GM18861 (cell line): Measurements from ENCODE around the gene HUS1B.
"Not testable (repeated sequence)": the region's sequence is repeated elsewhere in the genome, so short reads cannot be mapped to it uniquely, and the experiment has no call there.

Experiments used
- ATAC-seq: cut with Tn5 transposase; IDR thresholded peaks from one replicate; pipeline ENCODE4 v1.9.1; 2021; ENCODE audit not compliant: unreplicated experiment

Gene HUS1B

DNA sequence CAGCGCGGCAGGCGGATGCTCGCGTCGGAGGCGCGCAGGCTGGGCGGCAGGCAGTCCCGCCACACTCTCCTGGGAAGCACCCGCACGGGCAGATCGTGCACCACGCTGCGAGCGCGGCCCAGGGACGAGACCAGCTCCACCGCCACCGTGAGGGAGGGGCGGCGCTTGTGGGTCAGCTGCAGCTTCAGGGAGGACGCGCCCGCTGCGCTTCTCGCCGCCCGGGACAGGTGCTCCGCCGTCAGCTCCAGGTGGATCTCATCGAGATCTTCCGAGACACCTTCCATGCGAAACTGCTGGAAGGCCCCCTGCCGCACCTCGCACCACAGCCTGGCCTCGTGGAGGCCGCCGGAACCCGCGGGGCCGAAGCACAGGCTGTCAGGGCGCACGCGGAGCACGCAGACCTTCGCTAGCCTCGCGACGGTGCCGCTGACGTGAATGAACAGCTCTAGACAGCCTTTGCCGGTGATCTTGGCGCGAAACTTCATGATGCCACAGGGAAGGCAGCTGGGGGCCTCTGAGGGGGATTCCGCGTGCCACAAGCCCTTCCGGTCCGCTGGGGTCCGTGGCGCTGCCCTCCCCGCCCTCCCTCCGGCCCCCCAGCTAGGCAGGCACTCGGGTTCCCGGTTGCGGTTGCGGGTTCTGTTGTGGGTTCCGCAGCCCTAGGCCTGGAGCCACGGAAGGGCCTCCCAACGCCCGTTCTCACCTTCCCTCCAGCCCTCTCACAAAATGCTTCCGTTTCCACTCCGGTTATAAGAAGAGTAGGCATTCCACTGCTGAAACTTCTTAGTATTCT lies at the start of gene HUS1B:
Gene HUS1B (minus strand): TSS at position 641 of the 793 bp plus-strand sequence. CDS start 156 bp downstream, at position 485.
- no peak for ATAC-seq

DNA sequence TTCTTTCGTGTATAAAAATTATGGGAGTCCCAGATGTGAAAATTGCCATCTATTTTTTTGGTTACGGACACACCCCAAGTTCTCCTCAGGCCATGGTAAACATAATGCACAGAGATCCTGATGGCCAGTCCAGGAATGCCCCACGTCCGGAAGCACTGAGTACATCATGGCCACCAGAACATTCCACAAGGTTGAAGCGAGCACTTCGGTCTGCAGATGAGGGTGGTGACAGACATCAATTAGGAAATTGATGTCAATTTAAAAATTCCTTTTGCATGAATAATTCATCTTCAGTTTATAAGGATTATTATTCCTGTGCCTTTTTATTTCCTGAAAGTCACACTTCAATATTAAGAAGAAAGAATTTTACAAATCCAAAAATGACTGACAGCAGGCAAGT lies 49.2 kb upstream of the HUS1B start:
- no peak for ATAC-seq

DNA sequence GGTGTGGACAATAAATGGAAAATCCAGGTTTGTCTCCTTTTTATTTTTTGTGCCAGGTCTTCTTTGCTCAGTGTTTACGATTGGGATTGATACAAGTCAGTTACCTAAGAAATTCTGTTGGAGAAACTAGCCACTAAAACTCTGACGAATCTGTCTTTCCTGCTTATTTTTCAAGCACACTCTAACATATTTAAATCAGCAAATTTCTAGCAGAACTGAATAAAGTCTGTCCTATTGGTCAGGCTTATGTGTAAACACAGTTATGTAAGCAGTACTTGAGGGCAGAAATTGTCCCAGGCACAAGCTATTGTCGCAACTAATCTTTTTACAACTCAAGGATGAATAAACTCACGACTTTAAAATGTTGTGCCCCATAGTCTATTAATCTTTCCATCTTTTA lies 48.1 kb upstream of the HUS1B start:
- no peak for ATAC-seq

DNA sequence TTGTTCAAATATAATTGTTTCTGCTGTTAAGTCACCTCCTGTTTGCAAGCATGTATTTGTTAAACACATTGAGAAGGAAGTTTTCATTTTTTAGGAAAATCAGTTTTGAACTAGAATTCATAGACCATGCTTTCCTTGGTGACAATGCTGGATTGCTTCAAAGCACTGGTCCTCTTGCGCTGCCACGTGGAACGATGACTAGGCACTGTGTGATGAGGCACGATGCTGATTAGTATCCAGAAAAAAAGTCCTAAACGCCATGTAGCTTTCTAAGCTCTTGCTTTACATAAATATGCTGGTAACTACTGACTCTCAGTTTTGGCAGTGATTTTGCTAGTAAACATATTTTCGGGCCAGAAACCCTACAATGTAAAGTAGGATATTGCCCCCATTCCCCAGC lies 47.1 kb upstream of the HUS1B start:
- no peak for ATAC-seq

DNA sequence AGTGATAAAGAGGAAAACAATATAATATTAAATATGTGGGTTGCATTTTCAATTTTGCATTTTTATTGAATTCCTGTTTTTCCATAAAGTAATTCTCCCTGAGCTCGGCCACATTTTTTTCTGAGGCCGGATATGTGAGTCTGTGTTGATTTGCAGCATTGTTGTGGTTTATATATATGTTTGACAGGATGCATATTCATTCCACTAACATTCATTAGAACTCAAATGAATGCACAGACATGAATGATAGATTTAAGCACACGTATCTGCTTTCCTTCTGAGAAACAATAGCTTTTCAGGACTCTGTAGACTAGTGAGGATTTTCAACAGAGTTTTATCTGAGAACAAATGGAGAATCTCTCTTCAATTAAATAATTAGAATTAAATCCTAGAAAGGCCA lies 46.7 kb upstream of the HUS1B start:
- ATAC-seq: no peak

DNA sequence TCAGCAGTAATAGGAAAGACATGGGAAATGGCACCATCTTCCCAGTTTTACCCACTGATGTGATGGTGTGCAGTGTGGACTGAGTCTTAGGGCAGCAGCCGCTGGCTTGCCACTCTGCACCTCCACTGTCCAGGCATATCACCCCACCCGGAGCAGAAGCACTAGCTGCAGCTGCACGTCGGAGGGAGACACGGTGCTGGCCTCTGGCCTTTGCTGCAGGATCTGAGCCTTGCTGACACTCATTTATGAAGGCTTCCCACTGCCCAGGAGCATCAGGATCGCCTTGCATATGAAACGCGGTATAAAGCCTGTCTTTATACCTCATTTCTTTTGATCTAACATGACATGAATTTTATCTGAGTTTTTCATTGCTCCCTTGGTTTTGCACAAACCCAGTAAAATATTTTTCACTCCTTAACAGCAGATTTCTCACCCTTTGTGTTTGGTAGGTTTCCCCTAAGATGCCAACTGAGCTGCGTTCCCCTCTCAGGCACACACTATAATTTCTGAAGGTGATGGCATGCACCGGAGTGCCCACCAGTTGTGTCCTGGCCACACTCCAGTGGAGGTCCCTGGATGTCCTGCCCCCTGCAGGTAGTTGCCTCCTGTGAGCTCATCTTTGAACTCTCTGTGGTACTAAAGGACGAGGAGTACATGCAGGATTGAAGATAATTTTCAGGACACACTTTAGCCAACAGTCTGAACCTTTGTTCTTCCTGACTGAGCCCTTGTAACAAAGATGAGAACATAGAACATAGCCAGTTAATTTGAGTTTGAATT lies 45.0 kb upstream of the HUS1B start:
- no peak for ATAC-seq

DNA sequence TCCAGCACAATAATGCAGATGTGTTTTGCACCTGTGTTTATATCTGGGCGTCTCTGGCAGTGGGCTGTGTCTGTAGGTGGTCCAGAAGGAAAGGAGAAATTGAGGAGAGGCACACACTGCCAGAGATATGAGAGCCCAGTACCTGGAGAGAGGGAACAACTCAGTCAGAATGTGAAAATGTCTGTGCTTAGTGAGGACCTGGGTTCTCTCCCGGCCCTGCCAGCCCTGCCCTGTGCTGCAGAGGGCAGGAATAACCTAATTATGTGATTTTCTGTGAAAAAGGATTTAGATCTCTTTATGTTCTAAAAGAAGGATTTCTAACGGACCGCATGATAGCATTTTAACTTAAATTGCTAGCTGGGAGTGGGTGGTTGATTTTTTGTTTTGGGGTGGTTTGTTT lies 44.3 kb upstream of the HUS1B start:
- ATAC-seq: no peak

DNA sequence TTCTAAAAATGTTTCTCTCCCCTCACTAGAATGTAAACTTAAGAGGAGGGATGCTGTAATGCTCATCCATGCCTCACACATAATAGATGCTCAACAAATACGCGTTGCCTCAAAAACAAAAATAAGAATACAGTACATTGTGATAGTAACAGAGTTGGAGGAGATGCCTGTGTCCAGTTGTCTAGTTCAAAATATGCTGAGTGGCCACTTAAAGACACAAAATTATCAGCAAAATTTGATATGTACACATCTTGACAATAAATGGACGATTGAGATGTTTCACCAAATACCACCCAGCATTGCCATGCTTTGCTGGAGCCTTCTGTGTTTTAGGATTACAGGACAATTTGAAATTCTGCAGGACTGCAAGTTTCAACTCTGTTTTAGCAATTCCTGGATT lies 43.6 kb upstream of the HUS1B start:
- no peak for ATAC-seq

DNA sequence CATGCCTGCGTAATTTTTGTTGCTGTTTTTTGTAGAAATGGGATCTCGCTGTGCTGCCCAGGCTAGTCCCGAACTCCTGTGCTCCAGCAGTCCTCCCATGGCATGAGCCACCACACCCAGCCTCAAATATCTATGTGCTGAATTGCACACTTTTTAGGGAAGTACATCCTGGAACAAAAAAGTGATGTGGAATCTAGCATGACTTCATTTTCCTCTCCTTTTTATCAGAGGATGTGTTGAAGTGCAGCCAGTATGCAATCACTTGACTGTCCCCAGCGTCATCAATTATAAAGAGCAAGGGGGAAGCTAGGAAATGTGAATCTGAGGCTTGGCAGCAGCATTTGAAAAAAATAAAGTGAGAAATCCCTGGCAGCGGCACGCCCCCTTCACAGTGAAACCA lies 42.4 kb upstream of the HUS1B start:
- ATAC-seq: no peak

DNA sequence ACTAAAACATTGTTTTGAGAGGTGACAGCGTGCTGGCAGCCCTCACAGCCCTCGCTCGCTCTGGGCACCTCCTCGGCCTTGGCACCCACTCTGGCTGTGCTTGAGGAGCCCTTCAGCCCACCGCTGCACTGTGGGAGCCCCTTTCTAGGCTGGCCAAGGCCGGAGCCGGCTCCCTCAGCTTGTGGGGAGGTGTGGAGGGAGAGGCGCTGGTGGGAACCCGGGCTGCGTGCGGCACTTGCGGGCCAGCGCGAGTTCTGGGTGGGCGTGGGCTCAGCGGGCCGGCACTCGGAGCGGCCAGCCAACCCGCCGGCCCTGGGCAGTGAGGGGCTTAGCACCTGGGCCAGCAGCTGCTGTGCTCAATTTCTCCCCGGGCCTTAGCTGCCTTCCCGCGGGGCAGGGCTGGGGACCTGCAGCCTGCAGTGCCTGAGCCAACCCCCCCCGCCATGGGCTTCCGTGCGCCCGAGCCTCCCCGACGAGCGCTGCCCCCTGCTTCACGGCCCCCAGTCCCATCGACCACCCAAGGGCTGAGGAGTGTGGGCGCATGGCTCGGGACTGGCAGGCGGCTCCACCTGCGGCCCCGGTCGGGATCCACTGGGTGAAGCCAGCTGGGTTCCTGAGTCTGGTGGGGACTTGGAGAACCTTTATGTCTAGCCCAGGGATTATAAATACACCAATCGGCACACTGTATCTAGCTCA lies 37.7 kb upstream of the HUS1B start:
- not testable (repeated sequence) for ATAC-seq

DNA sequence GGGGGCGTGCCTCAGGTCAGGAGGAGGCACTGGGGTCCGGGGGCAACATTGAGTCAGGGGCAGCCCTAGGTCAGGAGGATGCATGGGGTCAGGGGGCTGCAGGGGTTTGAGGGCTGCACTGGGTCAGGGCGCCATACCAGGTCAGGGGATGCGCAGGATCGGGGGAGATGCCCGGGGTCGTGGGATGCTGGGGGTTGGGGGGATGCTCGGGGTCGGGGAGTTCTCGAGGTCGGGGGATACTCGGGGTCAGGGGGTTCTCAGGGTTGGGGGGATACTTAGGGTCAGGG lies 36.8 kb upstream of the HUS1B start:
- no peak for ATAC-seq

DNA sequence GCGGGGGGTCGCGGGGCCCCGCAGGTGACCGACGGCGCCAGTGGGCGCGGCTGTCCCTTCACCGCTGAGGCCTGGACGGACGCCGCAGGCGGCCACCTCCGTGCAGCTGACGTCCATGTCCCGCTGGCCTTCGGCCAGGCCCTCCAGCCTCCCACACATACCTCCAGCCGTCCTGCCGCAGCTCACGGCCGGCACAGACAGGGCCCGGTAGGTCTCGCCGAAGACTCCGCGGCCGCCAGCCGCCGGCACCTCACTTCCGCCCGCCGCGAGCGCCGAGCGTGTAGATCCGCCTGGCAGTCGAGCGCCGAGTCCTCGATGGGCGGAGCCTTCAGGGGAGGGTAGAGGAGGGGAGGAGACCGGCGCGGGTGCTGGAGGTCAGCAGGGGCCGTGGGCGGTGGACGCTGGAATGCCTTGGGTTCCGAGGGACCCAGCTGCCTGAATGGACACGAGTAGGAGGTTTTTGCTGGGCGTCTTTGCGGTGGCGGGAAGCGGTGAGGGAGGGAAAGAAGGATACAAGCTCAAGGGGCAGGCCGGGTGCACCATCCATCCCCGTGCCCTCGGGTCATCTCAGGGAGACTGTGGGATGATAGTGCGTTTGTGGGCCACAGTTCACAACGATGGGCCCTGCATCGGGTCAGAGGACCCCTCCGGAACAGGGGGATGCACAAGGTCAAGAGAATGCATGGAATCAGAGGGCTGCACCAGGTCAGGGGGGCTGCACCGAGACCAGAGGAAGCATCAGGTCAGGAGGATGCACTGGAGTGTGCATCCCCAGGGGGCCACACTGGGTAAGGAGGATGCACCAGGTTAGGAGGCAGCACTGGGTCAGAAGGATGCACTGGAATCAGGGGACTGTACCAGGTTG lies 36.2 kb upstream of the HUS1B start, which contains the start of gene EXOC2:
Gene EXOC2 (minus strand): TSS at position 282 of the 865 bp plus-strand sequence. CDS start 55,321 bp downstream, outside the sequence.
- peak; percentile 88 for ATAC-seq

DNA sequence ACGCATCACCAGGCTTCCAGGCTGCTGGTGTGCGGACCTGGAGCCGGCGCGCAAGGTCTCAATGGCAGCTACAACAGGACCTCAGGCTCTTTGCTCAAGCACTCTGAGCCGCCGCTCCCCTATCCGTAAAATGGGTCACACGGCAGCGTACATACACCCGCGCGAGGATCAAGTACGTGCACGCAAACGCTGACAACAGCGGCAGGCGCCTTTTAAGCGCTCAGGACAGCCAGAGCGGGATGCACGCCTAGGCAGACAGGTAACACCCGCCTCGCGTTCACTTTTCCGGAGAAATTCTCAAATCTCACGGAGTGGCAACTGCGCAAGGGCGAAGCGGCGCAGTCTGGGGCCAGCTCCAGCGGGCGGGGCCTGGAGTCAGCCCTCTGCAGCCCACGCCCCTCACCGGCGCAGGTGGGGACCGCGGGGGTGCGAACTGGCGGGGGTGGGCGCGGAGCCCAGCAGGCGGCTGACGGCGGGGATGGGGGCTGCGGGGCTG lies 35.5 kb upstream of the HUS1B start:
- peak; percentile 62 for ATAC-seq

DNA sequence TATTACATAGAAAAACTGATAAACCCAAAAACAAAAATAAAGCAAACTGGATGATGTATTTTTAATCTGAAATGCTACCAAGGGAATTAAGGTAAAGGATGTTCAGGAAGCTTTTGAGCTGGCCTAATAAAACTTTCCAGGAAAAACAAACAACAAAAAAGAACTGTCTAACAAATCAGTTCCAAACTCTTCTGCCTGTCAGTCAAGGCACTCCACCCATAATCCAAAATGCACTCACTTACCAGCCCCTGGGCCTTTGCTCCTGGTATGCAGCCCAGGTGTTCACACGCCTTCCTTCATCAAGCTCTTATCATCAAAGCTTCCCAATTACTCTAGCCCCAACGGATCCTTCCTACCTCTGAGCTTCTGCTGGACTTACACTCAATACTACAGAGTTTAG lies 32.3 kb upstream of the HUS1B start:
- ATAC-seq: no peak

DNA sequence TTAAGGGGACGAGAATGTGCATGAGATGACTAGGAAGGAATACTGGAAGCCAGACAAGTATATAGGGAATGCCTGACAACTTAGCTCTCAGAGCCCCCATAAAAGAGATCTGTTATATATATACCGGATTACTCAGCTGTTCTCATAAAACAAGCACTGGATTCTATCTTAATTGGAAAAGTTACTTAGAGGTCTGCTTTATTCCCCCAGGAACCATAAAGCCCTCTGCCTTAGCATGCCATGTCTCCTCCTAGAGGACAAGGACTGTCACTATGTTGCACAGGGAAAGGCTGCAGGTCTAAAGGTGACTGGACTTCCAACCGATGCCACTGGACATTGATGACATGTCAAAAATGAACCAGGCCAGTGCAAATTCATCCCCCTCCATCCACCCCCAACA lies 29.6 kb upstream of the HUS1B start:
- no peak for ATAC-seq

DNA sequence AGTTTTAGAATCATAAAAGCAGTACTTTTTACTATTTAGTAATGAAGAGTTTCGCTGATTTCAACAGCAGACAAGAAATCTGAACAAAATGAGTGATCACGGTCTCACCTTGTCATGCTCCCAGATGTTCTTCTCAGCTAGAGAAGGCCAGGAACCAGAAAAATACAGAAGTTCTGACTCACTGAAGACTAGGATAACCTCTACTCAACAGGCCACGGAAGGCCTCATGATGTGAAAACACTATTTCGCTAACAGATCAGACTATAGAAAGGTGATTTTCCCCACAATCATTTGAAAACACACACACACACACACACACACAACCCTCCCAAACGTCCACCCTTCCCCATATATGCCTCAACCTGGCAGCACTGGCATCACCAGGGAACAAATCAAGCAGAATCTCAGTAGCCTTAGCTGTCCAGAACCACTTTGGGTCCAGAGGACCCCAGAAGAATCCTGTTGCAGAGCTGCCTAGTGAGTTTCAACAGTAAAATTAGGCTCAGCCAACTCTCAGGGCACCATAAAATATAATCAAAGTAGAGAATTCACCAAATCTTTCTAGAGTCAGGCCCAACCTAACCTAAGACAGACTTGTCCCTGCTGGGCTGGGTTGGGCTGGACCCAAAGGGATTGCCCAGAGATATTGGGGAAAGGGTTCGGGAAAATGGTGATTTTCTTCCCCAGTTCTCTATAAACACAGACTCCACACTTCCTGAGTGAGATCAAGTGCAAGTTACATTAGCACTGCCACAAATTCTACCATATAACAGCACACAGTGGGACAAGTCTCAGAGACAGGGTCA lies 28.1 kb upstream of the HUS1B start:
- ATAC-seq: peak; percentile 67

DNA sequence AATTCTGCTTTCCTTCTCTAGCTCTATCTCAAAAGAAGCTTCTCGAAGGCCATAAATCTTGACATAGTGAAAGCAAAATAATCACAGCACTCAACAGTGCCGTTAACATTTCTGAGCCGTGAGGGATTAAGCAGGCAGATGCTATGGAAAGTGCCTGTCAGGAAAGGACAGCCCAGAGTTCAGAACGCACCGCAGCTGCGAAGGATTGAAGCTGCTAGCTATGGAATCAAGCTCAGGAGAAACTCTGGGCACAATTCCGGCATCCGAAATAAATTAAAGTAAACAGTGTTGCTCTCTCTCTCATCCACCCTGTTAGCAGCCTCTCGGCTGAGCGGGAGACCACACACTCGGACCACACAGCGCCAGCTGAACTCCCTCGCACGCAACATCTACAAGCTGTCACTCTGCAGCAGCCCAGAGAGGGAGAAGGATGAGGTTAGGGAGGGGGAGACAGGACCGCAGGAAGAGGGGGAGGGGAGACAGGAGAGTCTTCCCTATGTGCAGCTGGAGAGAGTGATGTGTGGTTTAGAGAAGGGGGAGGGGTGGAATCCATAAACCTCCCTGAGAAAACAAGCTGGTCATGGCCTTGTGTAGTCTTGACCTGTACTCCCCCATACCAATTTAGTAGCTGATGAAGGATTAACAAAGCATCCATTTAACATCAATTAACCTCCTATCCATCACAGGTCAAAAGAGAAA lies 27.0 kb upstream of the HUS1B start:
- ATAC-seq: peak; percentile 40

DNA sequence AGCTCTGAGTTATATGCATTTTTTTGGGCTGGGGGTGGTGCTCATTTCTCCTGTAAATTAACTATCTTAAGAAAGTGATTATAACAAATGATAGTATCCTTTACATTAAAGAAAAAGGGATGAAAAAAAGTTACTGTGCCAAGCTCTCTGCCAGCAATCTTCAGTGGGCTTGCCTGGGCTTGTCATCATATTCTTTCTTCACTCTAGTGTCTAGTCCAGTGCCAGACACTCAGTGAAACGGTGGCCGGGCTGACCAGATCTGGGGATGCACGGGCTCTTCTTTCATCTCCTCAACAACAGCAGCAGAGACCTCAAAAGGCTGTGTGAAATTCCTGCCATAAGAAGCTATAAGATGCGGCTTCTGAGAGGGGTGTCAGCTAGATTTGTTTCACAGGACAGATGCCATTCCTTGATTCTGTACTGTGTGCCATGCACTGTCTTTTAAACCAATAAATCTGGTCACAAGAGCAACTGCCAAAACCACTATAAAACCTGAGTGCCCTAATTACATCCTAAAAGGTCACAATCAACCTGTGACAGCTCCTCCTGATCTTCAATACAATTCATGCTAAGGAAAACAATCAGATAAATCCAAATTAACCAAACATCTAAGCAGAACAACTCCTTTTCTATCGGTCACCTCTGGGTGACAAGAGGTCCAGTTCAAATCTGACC lies 23.9 kb upstream of the HUS1B start:
- no peak for ATAC-seq

DNA sequence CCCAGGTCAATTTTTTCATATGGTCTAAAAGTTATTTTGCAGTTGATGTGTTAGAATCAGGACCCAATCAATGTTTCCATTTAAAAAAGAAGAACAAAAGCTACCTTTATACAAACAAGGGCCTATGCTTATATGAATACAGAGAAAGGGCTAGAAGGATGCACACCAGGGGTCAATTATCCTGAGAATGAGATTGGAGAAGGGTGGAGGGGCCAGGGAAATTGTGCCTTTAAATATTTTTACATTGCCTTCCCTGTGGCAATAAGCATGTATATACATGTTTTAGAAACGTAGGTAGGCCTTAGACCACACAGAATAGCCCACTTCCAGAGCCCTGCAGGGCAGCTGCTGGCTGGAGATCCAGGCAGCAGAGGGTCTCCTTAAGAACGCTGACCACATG lies 23.4 kb upstream of the HUS1B start:
- no peak for ATAC-seq
